ENCODE results near the gene PACSIN1.
A peak's percentile ranks its signal among the peaks of the same experiment; 100 is the strongest.
"Not testable (repeated sequence)": the region's sequence is repeated elsewhere in the genome, so short reads cannot be mapped to it uniquely, and the experiment has no call there.

The PACSIN1 gene

GRCh38 chr6:34474754-34475153, 8.9 kb downstream of the PACSIN1 start:
- no peak for DNase-seq
- Histone ChIP-seq H3K4me3 (ENCODE audit: low read depth, low read length) (no peak overlapping the region), H3K9me3 (ENCODE audit: severe bottlenecking) (no peaks in the 10 kb centered on the region), H3K27ac (peak overlapping the region; percentile 79), H3K36me3 (0 out of 2 replicates have a peak, but pooled peaks cover 3% of the 10 kb centered on the region), H3K27me3 (ENCODE audit: insufficient read depth, low read depth, severe bottlenecking) (no peaks in the 10 kb centered on the region)
- no peak for TF ChIP-seq CTCF (IDR thresholded peaks at IDR 0.05; ENCODE audit: low read depth, low read length)

GRCh38 chr6:34475238-34475682, 9.4 kb downstream of the PACSIN1 start:
- Histone ChIP-seq H3K27me3 (ENCODE audit: insufficient read depth, low read depth, severe bottlenecking) (no peaks in the 10 kb centered on the region), H3K4me3 (ENCODE audit: low read depth, low read length) (no peak overlapping the region), H3K36me3 (0 out of 2 replicates have a peak, but pooled peaks cover 3% of the 10 kb centered on the region), H3K27ac (peak overlapping the region; percentile 79), H3K9me3 (ENCODE audit: severe bottlenecking) (no peaks in the 10 kb centered on the region)
- peak; percentile 68 for DNase-seq
- peak; percentile 28; the same call in 1 of the 2 replicates for TF ChIP-seq CTCF (IDR thresholded peaks at IDR 0.05; ENCODE audit: low read depth, low read length)

- H3K9me3 ChIP-seq (ENCODE audit: severe bottlenecking): no peaks in the 10 kb centered on the region
- 0 out of 2 replicates have a peak, but pooled peaks cover 3% of the 10 kb centered on the region for H3K36me3 ChIP-seq
- peak overlapping the region; percentile 79 for H3K27ac ChIP-seq
- no peaks in the 10 kb centered on the region for H3K27me3 ChIP-seq (ENCODE audit: insufficient read depth, low read depth, severe bottlenecking)
- DNase-seq: no peak
- H3K4me3 ChIP-seq (ENCODE audit: low read depth, low read length): no peak overlapping the region
- TF ChIP-seq CTCF (IDR thresholded peaks at IDR 0.05; ENCODE audit: low read depth, low read length): no peak
These were observed 10.0 kb downstream of the PACSIN1 start for GRCh38 chr6:34475767-34476328.

GRCh38 chr6:34476447-34476846, 10.6 kb downstream of the PACSIN1 start:
- H3K9me3 ChIP-seq (ENCODE audit: severe bottlenecking): no peaks in the 10 kb centered on the region
- no peaks in the 10 kb centered on the region for H3K27me3 ChIP-seq (ENCODE audit: insufficient read depth, low read depth, severe bottlenecking)
- peaks cover 3% of the 10 kb centered on the region; the same call in 1 of the 2 replicates for H3K36me3 ChIP-seq
- peak; percentile 98 for DNase-seq
- H3K4me3 ChIP-seq (ENCODE audit: low read depth, low read length): peak overlapping the region; percentile 22
- peak overlapping the region; percentile 79 for H3K27ac ChIP-seq
- TF ChIP-seq CTCF (IDR thresholded peaks at IDR 0.05; ENCODE audit: low read depth, low read length): no peak

GRCh38 chr6:34476921-34477320, 11.0 kb downstream of the PACSIN1 start:
- DNase-seq: no peak
- no peaks in the 10 kb centered on the region for H3K9me3 ChIP-seq (ENCODE audit: severe bottlenecking)
- peaks cover 3% of the 10 kb centered on the region; the same call in 1 of the 2 replicates for H3K36me3 ChIP-seq
- peak overlapping the region; percentile 22 for H3K4me3 ChIP-seq (ENCODE audit: low read depth, low read length)
- no peak for TF ChIP-seq CTCF (IDR thresholded peaks at IDR 0.05; ENCODE audit: low read depth, low read length)
- H3K27me3 ChIP-seq (ENCODE audit: insufficient read depth, low read depth, severe bottlenecking): no peaks in the 10 kb centered on the region
- H3K27ac ChIP-seq: peak overlapping the region; percentile 79

- Histone ChIP-seq H3K4me3 (ENCODE audit: low read depth, low read length) (no peak overlapping the region), H3K36me3 (peaks cover 7% of the 10 kb centered on the region), H3K9me3 (ENCODE audit: severe bottlenecking) (no peaks in the 10 kb centered on the region), H3K27ac (no peak overlapping the region), H3K27me3 (ENCODE audit: insufficient read depth, low read depth, severe bottlenecking) (no peaks in the 10 kb centered on the region)
- DNase-seq: no peak
- TF ChIP-seq CTCF (IDR thresholded peaks at IDR 0.05; ENCODE audit: low read depth, low read length): no peak
These were observed 12.9 kb downstream of the PACSIN1 start for GRCh38 chr6:34478796-34479195.

DNA sequence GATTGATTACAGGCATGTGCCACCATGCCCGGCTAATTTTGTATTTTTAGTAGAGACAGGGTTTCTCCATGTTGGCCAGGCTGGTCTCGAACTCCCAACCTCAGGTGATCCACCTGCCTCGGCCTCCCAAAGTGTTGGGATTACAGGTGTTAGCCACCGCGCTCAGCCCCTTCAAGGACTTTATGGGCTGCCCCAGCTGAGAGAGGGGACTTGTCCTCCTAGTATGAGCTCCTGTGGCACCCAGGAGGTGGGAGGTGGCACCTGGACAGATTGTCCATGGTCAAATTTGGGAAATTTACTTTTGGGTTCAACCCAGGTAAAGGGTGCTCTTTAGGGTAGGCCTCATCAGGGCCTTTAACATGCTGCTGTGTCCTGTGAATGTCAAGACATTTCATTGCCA, 17.9 kb downstream of the PACSIN1 start:
- H3K36me3 ChIP-seq; DNase-seq; H3K9me3 ChIP-seq (ENCODE audit: severe bottlenecking); H3K27me3 ChIP-seq (ENCODE audit: insufficient read depth, low read depth, severe bottlenecking); H3K4me3 ChIP-seq (ENCODE audit: low read depth, low read length); H3K27ac ChIP-seq: not testable (repeated sequence)
